ENCODE results near the gene ZNF195.
"Not testable (repeated sequence)": the region's sequence is repeated elsewhere in the genome, so short reads cannot be mapped to it uniquely, and the experiment has no call there.

The ZNF195 gene

DNA sequence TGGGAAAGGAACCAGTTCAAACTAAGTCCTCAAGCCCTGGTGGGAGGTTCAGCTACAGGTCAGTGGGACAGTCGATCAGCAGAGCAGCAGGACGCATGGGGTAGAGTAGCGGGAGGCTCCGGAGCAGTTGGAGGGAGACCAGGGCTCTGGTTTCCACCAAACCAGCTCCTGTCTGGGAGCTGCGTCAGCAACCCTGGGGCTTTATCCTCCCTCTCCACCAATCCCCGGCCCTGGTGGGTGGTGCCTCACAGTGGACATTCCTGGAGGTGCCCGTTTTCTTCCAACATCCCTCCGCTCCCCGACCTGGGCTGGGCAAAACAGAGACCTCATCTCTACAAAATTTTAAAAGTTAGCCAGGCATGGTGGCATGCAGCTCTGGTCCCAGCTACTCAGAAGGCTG is 32.4 kb downstream of the ZNF195 start:
- no peak for DNase-seq

DNA sequence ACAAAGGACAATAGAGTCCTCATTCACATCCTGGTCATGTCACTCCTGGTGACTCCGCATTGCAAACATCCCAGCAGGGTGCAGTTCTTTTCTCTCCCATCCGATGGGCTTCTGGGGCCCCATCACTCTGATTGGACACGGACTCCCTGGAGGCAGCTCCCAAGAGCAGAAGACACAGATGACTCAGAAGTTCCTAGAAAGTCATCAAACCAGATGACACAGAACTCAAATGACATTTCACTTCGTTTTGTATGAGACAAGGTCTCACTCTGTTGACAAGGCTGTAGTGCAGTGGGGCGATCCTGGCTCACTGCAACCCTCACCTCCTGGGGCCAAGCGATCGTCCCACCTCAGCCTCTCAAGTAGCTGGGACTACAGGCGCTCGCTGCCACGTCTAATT is 33.2 kb downstream of the ZNF195 start:
- DNase-seq: no peak

GRCh38 chr11:3344327-3345174 is 34.4 kb downstream of the ZNF195 start:
- DNase-seq: no peak

GRCh38 chr11:3342709-3343108 is 36.2 kb downstream of the ZNF195 start:
- DNase-seq: no peak

DNA sequence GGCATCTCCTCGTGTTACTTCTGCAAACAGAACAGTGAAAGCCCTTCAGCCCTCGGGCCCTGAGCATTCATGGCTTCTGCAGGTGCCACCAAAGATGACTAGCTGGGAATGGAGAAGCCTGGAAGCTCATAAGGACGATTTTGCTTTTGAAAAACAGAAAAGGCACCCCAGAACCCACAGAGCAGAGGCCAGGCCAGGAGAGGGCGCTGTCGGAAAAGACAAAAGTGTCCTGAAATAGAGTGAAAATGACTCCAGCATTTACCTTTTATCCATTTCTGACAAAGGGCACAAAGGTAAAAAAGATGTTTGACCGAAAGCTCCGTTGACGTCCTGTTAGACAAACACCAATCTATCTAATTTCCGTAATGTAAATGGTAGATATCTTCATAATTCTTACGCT is 37.6 kb downstream of the ZNF195 start:
- peak; percentile 73 for DNase-seq

DNA sequence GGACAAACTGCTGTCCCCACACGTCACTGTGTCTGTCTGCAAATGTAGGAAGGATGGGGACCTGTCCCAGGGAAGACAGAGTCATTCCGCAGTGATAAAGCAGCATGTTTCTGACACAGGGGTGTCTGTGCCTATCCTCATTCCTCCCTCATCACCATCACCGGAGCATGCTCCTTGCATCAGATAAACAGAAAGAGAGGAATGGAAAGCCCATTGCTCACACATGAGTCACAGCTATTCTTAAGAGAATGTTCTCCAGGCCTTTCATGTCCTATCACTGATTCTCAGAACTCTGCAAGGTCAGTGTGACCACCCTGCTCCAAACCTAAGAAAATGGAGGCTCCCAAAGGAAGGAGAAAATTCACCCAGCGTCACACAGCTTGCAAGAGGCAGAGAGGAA is 38.9 kb downstream of the ZNF195 start:
- DNase-seq: no peak

DNA sequence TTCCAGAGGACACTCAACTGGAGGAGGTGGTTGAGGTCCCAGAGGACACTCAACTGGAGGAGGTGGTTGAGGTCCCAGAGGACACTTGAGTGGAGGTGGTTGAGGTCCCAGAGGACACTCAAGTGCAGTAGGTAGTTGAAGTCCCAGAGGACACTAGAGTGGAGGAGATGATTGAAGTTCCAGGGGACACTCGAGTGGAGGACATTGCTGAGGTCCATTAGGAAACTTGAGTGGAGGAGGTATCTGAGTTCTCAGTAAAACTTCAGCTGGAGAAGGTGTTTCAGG is 39.7 kb downstream of the ZNF195 start:
- no peak for DNase-seq

- DNase-seq: no peak
These were observed 40.2 kb downstream of the ZNF195 start for GRCh38 chr11:3338569-3339339.

DNA sequence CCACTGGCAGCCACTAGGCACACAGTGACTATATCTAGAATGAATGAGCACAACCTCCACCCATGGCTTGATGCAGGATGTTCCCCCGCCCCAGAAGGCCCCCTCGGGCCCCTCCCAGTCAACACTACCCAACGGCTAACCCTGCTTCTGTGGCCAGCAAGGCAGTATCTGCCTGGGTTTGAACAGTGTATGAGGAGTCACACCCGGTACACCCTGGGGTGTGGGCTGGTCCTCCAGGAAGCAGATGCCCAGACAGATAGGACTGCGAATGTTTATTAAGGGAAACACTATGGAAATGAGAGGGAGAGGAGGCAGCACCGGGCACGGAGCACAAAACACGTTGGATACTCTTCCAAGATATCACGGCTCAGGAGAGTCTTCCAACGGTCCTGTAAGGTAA is 42.5 kb downstream of the ZNF195 start:
- DNase-seq: not testable (repeated sequence)

- DNase-seq: not testable (repeated sequence)
These were observed 45.8 kb downstream of the ZNF195 start for GRCh38 chr11:3333157-3333556.

GRCh38 chr11:3331078-3331477 is 47.9 kb downstream of the ZNF195 start:
- not testable (repeated sequence) for DNase-seq

- not testable (repeated sequence) for DNase-seq
These were observed 48.9 kb downstream of the ZNF195 start for GRCh38 chr11:3330064-3330463.

GRCh38 chr11:3328503-3328902 is 50.4 kb downstream of the ZNF195 start:
- not testable (repeated sequence) for DNase-seq

DNA sequence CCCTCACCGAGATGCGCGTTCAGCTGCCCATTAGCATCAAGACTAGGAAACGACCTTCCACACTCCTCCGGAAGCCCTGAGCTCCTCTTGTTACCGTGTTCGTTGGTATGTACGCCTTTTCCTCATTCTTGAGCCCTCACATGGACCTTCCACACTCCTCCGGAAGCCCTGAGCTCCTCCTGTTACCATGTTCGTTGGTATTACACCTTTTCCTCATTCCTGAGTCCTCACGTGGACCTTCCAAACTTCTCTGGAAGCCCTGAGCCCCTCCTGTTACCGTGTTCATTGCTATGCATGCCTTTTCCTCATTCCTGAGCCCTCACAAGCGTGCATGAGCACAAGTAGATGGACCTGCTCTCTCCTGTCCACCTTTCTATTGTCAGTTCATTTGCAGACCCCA is 52.5 kb downstream of the ZNF195 start:
- DNase-seq: not testable (repeated sequence)

- not testable (repeated sequence) for DNase-seq
These were observed 54.2 kb downstream of the ZNF195 start for GRCh38 chr11:3324724-3325123.
